Epithelial cell of esophagus (primary cell): ENCODE data around the gene MACROH2A1.

Source experiments
- DNase-seq: peaks from one replicate; pipeline ENCODE4 v3.0.0; 2010; ENCODE audit warnings: low read depth
- H3K4me3 ChIP-seq: 2 replicates; pipeline ENCODE4 v1.5.1; 2011; ENCODE audit warnings: mild to moderate bottlenecking, low read length, control low read depth
- CTCF ChIP-seq: IDR thresholded peaks from 2 replicates; pipeline ENCODE4 v1.5.1; 2011; ENCODE audit warnings: low read depth, mild to moderate bottlenecking, low read length, control low read depth, inconsistent platforms; ENCODE audit not compliant: insufficient read depth; ENCODE audit errors: missing control alignments

Gene MACROH2A1

GRCh38 chr5:135287551-135287950 is 111.5 kb downstream of the MACROH2A1 start:
- DNase-seq, result no peak
- H3K4me3 ChIP-seq, result no peak overlapping the region
- TF ChIP-seq CTCF, result no peak
